Measurements from ENCODE around the gene DNAAF8.
A peak's percentile ranks its signal among the peaks of the same experiment; 100 is the strongest.

GRCh38 chr16:4766875-4767628, 32.7 kb downstream of the DNAAF8 start, which contains the start of gene ZNF500:
- TF ChIP-seq CTCF (conservative IDR thresholded peaks at IDR 0.05; ENCODE audit: low read depth, low read length), result no peak
- TF ChIP-seq POLR2A (IDR thresholded peaks at IDR 0.05; ENCODE audit: low read depth, low read length), result peak; percentile 74
- TF ChIP-seq RFX5 (IDR thresholded peaks at IDR 0.05; ENCODE audit: low read depth, low read length), result no peak
- no peak for TF ChIP-seq ELK1 (IDR thresholded peaks at IDR 0.05; ENCODE audit: borderline replicate concordance, low read depth, low read length)
- no peak for TF ChIP-seq RAD21 (IDR thresholded peaks at IDR 0.05; ENCODE audit: low read length)
- peak; percentile 47; the same call in 1 of the 2 replicates for TF ChIP-seq MAZ (IDR thresholded peaks at IDR 0.05; ENCODE audit: borderline replicate concordance, low read depth, low read length)
- TF ChIP-seq SMC3 (IDR thresholded peaks at IDR 0.05; ENCODE audit: low read depth, low read length), result no peak
- no peak for TF ChIP-seq MAFK (IDR thresholded peaks at IDR 0.05; ENCODE audit: low read depth, low read length)

Data from IMR-90 (cell line).